ENCODE measurements around the gene EIF4E2. TPM values are rescaled to one million over a fixed set of nuclear protein-coding genes. Genes with fewer than 3 reads are reported as not detected.

The EIF4E2 gene
- total RNA-seq, 2 donors from 2014 or later, result 12.2 to 17.4 TPM

DNA sequence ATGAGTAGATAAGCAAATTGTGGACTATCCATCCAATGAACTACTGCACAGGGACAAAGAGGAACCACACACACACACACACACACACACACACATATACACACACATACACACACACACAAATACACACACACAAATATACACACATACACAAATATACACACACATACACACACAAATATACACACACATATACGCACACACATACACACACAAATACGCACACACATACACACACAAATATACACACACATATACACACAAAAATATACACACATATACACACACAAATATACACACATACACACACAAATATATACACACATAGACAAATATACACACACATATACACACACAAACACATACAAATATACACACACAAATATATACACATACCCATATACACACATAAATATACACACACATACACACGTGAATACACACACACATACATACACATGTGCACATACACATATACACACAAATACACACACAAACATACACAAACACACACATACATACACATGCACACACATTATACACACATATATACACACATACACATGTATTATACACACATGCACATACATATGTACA lies 63.1 kb downstream of the EIF4E2 start:
- no peak for ATAC-seq
- Histone ChIP-seq H3K36me3 (replicated peaks in 1 of 2; ENCODE audit: insufficient read depth in 1 of 2, low read depth in 2 of 2) (no peaks in the 10 kb centered on the region), H3K4me1 (peaks cover 3% of the 10 kb centered on the region), H3K27ac (no peak overlapping the region), H3K9me3 (no peaks in the 10 kb centered on the region), H3K4me3 (no peak overlapping the region), H3K27me3 (no peaks in the 10 kb centered on the region)
- intact Hi-C loops (cut with DNase I), result no loop called here
- DNase-seq, result no peak
- WGBS, 2 donors, result 56 to 59% methylated on average over 3 of the region's 3 CpGs
- TF ChIP-seq POLR2A (IDR thresholded peaks at IDR 0.05), result no peak
- TF ChIP-seq, protein P1, sequence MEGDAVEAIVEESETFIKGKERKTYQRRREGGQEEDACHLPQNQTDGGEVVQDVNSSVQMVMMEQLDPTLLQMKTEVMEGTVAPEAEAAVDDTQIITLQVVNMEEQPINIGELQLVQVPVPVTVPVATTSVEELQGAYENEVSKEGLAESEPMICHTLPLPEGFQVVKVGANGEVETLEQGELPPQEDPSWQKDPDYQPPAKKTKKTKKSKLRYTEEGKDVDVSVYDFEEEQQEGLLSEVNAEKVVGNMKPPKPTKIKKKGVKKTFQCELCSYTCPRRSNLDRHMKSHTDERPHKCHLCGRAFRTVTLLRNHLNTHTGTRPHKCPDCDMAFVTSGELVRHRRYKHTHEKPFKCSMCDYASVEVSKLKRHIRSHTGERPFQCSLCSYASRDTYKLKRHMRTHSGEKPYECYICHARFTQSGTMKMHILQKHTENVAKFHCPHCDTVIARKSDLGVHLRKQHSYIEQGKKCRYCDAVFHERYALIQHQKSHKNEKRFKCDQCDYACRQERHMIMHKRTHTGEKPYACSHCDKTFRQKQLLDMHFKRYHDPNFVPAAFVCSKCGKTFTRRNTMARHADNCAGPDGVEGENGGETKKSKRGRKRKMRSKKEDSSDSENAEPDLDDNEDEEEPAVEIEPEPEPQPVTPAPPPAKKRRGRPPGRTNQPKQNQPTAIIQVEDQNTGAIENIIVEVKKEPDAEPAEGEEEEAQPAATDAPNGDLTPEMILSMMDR (IDR thresholded peaks at IDR 0.05), result peak in 1 of 7 experiments; percentile 25

DNA sequence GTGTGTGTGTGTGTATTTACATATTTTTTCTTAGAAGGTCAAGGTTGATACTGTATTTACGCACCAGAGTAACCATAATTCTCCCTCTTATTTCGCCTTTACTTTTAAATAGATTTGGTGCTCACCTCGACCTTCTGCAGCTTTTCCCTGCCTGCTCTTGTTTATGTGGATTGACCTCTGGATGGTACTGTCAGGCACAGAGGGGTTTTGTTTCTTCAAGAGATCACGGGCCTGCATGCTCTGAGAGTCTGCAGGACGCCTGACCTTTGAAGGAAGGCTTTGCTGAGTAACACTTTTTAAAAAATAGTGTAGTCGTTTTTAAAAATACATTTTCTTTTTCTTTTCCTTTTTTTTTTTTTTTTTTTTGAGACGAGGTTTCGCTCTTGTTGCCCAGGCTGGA lies 64.8 kb downstream of the EIF4E2 start:
- Histone ChIP-seq H3K27ac (no peak overlapping the region), H3K4me3 (no peak overlapping the region), H3K9me3 (no peaks in the 10 kb centered on the region), H3K36me3 (replicated peaks in 1 of 2; ENCODE audit: insufficient read depth in 1 of 2, low read depth in 2 of 2) (no peaks in the 10 kb centered on the region), H3K27me3 (no peaks in the 10 kb centered on the region), H3K4me1 (peaks cover 3% of the 10 kb centered on the region)
- ATAC-seq, result no peak
- DNase-seq, result no peak
- intact Hi-C loops (cut with DNase I), result no loop called here
- 58 to 67% methylated on average over 8 of the region's 8 CpGs for WGBS, 2 donors
- TF ChIP-seq, protein P1 (IDR thresholded peaks at IDR 0.05), result no peak
- no peak for TF ChIP-seq POLR2A (IDR thresholded peaks at IDR 0.05)

Other genes starting within 250 kb of the EIF4E2 start
- under 1 TPM in 1 of 2 donors, not detected in 1; 0.52 TPM for gene ALPP, start 171.9 kb upstream of the EIF4E2 start, total RNA-seq
- not detected for gene ALPG, start 143.8 kb upstream of the EIF4E2 start, total RNA-seq
- gene ALPI, start 94.5 kb upstream of the EIF4E2 start, total RNA-seq, result not detected
- under 1 TPM in 1 of 2 donors, not detected in 1; 0.26 TPM for gene ECEL1, start 62.9 kb upstream of the EIF4E2 start, total RNA-seq
- not detected for gene PRSS56, start 30.3 kb upstream of the EIF4E2 start, total RNA-seq
- not detected for gene CHRND, start 24.5 kb upstream of the EIF4E2 start, total RNA-seq
- not detected for gene CHRNG, start 11.0 kb upstream of the EIF4E2 start, total RNA-seq
- 1 to 10 TPM; 3.6 to 4.2 TPM for gene TIGD1, start 132 bp upstream of the EIF4E2 start, total RNA-seq
- gene EFHD1, start 82.9 kb downstream of the EIF4E2 start, total RNA-seq, result 1 to 10 TPM; 4.0 to 4.4 TPM
- gene GIGYF2, start 146.6 kb downstream of the EIF4E2 start, total RNA-seq, result 100 to 1,000 TPM in 1 of 2 donors, 10 to 100 TPM in 1; 66.2 to 107 TPM
- not detected for gene KCNJ13, start 225.9 kb downstream of the EIF4E2 start, total RNA-seq